Neural cell (in vitro differentiated cells): Measurements from ENCODE around the gene CGNL1.

ENCODE experiments used
- EP300 ChIP-seq: fragments of 450-650 bp; conservative IDR thresholded peaks from 2 replicates; pipeline ENCODE4 v1.6.1; 2014; ENCODE audit warnings: antibody characterized with exemption, mild to moderate bottlenecking, moderate library complexity; ENCODE audit not compliant: poor library complexity, severe bottlenecking
- EZH2 ChIP-seq: fragments of 200-600, 300-800 bp; shearing (Covaris generic), sonication (generic); IDR thresholded peaks from 2 replicates; pipeline ENCODE4 v1.6.1; 2014; ENCODE audit warnings: antibody characterized with exemption, low read length, borderline replicate concordance, mild to moderate bottlenecking; ENCODE audit not compliant: insufficient read depth, poor library complexity, severe bottlenecking
- POLR2AphosphoS5 ChIP-seq: IDR thresholded peaks from 2 replicates; pipeline ENCODE4 v1.6.1; 2012
- RAD21 ChIP-seq: fragments of 450-650 bp; conservative IDR thresholded peaks from 2 replicates; pipeline ENCODE4 v1.6.1; 2014; ENCODE audit warnings: antibody characterized with exemption, mild to moderate bottlenecking, moderate library complexity
- SMC3 ChIP-seq: fragments of 450-650 bp; conservative IDR thresholded peaks from 2 replicates; pipeline ENCODE4 v1.6.1; 2014; ENCODE audit warnings: antibody characterized with exemption, mild to moderate bottlenecking, moderate library complexity; ENCODE audit not compliant: poor library complexity
- TAF1 ChIP-seq: IDR thresholded peaks from 2 replicates; pipeline ENCODE4 v1.6.1; 2012; ENCODE audit warnings: low read depth
- TF ChIP-seq, protein P1 (sequence below): fragments of 450-650 bp; IDR thresholded peaks from 2 replicates; pipeline ENCODE4 v1.5.1; 2014; ENCODE audit warnings: antibody characterized with exemption, mild to moderate bottlenecking, moderate library complexity; ENCODE audit not compliant: poor library complexity, severe bottlenecking
- TF ChIP-seq, protein P2 (sequence below): IDR thresholded peaks from 2 replicates; pipeline ENCODE4 v1.6.1; 2012; ENCODE audit warnings: borderline replicate concordance

DNA sequence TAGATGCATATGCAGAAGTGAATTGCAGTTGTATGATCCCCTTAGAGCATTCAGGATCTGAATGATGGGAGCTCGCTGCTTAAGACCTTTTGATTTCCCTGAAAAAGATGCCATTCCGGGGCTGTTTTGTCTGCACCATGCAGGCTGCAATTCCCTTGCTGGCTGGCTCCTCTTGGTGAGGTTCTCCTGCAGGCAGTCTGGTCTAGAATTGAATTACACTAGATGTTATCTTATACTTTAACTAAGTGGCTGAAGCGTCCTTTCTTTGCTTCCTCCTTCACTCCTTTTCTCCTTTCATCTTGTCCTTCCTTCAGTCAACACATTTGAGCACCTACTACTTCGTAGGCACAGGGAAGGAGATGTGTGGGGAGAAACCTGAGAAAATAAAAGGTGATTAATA, 196.8 kb downstream of the CGNL1 start:
- no peak for TF ChIP-seq RAD21
- TF ChIP-seq, protein P1, sequence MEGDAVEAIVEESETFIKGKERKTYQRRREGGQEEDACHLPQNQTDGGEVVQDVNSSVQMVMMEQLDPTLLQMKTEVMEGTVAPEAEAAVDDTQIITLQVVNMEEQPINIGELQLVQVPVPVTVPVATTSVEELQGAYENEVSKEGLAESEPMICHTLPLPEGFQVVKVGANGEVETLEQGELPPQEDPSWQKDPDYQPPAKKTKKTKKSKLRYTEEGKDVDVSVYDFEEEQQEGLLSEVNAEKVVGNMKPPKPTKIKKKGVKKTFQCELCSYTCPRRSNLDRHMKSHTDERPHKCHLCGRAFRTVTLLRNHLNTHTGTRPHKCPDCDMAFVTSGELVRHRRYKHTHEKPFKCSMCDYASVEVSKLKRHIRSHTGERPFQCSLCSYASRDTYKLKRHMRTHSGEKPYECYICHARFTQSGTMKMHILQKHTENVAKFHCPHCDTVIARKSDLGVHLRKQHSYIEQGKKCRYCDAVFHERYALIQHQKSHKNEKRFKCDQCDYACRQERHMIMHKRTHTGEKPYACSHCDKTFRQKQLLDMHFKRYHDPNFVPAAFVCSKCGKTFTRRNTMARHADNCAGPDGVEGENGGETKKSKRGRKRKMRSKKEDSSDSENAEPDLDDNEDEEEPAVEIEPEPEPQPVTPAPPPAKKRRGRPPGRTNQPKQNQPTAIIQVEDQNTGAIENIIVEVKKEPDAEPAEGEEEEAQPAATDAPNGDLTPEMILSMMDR = no peak
- TF ChIP-seq SMC3 = no peak
- TF ChIP-seq, protein P2, sequence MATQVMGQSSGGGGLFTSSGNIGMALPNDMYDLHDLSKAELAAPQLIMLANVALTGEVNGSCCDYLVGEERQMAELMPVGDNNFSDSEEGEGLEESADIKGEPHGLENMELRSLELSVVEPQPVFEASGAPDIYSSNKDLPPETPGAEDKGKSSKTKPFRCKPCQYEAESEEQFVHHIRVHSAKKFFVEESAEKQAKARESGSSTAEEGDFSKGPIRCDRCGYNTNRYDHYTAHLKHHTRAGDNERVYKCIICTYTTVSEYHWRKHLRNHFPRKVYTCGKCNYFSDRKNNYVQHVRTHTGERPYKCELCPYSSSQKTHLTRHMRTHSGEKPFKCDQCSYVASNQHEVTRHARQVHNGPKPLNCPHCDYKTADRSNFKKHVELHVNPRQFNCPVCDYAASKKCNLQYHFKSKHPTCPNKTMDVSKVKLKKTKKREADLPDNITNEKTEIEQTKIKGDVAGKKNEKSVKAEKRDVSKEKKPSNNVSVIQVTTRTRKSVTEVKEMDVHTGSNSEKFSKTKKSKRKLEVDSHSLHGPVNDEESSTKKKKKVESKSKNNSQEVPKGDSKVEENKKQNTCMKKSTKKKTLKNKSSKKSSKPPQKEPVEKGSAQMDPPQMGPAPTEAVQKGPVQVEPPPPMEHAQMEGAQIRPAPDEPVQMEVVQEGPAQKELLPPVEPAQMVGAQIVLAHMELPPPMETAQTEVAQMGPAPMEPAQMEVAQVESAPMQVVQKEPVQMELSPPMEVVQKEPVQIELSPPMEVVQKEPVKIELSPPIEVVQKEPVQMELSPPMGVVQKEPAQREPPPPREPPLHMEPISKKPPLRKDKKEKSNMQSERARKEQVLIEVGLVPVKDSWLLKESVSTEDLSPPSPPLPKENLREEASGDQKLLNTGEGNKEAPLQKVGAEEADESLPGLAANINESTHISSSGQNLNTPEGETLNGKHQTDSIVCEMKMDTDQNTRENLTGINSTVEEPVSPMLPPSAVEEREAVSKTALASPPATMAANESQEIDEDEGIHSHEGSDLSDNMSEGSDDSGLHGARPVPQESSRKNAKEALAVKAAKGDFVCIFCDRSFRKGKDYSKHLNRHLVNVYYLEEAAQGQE = no peak
- no peak for TF ChIP-seq POLR2AphosphoS5
- TF ChIP-seq EP300 = no peak
- no peak for TF ChIP-seq EZH2
- TF ChIP-seq TAF1 = no peak
